SK-N-DZ (cell line): ENCODE data around the gene PRR7.

Source experiments
- DNase-seq: peaks from one replicate; pipeline ENCODE4 v3.0.0-alpha.2; 2015; ENCODE audit warnings: low spot score

Gene PRR7

GRCh38 chr5:177450667-177451424, 4.2 kb downstream of the PRR7 start:
- DNase-seq = no peak

- DNase-seq = peak; percentile 27
Measured at GRCh38 chr5:177452688-177453638, 6.3 kb downstream of the PRR7 start.

- DNase-seq = peak; percentile 55
Measured at GRCh38 chr5:177453852-177454396, 7.3 kb downstream of the PRR7 start.

- peak; percentile 88 for DNase-seq
Measured at GRCh38 chr5:177454397-177455035, 7.9 kb downstream of the PRR7 start.

GRCh38 chr5:177455036-177455660, 8.5 kb downstream of the PRR7 start:
- DNase-seq = peak; percentile 81

GRCh38 chr5:177455661-177456590, 9.3 kb downstream of the PRR7 start:
- peak; percentile 85 for DNase-seq

- peak; percentile 31 for DNase-seq
Measured at GRCh38 chr5:177456591-177456964, 10.0 kb downstream of the PRR7 start.

- DNase-seq = peak; percentile 98
Measured at GRCh38 chr5:177456976-177457851, 10.6 kb downstream of the PRR7 start.

GRCh38 chr5:177457852-177458681, 11.5 kb downstream of the PRR7 start:
- no peak for DNase-seq

- peak; percentile 76 for DNase-seq
Measured at GRCh38 chr5:177458912-177459350, 12.3 kb downstream of the PRR7 start.

- no peak for DNase-seq
Measured at GRCh38 chr5:177459357-177459756, 12.7 kb downstream of the PRR7 start.

GRCh38 chr5:177459819-177460628, 13.4 kb downstream of the PRR7 start:
- DNase-seq = no peak

GRCh38 chr5:177462021-177462670, 15.5 kb downstream of the PRR7 start:
- DNase-seq = no peak

- no peak for DNase-seq
Measured at GRCh38 chr5:177465044-177465443, 18.4 kb downstream of the PRR7 start.

- no peak for DNase-seq
Measured at GRCh38 chr5:177466861-177467260, 20.2 kb downstream of the PRR7 start.

- no peak for DNase-seq
Measured at GRCh38 chr5:177467436-177467835, 20.8 kb downstream of the PRR7 start.

- no peak for DNase-seq
Measured at GRCh38 chr5:177468329-177468684, 21.7 kb downstream of the PRR7 start.
